HG03064 (cell line): Measurements from ENCODE around the gene FMN1.

Source experiments
- ATAC-seq: cut with Tn5 transposase; IDR thresholded peaks from one replicate; pipeline ENCODE4 v1.9.1; 2021; ENCODE audit warnings: low read depth; ENCODE audit not compliant: unreplicated experiment

The FMN1 gene

DNA sequence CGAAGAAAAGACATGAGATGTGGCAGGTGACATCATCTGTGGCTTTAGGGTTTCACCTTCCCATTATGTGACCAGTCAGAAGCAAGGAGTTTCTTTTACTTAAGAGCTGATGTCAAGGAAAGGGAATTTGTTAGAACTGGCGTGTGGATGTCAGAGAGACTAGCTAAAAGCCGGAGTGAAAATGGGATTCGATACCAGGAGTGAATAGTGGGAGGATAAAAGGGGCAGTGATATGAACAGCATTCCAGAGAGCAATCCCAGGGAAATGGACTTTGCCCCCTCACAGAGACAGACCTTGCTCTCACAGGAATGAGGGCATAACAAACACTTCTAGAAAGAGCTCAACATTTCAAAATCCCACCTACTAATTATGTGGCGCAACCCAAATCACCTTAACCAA lies 5.9 kb upstream of the FMN1 start:
- ATAC-seq: no peak

DNA sequence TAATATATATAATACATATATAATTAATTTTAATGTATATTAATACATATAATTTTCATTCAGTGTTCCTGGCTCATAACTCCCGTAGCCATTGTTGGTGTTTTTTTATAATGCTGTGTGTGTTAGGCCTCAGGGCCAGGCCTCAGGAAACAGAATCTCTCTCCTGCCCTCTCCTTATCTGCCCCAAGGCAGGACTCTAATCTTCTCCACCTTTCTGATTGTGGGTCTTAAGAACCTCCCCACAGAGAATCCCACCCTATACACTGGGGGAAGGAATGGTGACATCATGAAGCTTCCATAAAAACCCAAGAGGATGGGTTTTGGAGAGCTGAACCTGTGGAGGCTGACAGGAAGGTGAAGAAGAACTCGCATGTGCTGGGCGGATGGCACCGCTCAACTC lies 4.0 kb upstream of the FMN1 start:
- no peak for ATAC-seq

DNA sequence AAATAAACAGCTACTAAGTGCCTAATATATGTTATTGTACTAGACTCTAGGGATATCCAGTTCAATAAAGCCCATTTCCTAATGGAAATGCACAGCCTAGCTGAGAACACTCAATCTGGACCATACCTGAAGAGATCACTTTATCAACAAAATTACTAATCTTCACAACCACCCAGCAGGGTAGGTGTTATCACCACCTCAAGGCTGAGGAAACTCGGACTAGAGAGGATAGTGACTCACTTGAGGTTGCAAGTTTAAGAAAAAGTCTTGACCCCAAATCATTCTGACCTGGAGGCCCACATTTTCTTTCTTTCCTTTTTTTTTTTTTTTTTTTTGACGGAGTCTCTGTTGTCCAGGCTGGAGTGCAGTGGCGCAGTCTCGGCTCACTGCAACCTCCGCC lies 3.1 kb upstream of the FMN1 start:
- ATAC-seq: no peak

DNA sequence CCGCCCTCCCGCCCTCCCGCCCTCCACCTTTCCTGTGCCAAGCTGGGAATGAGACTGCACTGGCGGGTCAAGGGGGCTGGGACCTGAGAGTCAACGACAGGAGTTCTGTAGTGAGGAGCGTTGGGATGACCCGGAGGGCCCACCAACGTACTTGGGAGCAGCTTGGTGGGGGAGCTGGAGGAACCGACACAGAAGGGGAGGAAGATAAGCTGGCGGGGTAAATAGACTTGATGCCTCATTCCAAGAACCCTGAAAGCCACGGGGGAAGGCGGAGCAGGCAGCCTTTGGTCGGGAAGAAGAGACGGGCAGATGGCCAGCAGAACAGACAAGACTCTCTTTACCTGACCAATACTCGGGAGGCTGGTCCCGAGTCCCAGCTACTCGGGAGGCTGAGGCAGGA lies 277 bp downstream of the FMN1 start:
- no peak for ATAC-seq

DNA sequence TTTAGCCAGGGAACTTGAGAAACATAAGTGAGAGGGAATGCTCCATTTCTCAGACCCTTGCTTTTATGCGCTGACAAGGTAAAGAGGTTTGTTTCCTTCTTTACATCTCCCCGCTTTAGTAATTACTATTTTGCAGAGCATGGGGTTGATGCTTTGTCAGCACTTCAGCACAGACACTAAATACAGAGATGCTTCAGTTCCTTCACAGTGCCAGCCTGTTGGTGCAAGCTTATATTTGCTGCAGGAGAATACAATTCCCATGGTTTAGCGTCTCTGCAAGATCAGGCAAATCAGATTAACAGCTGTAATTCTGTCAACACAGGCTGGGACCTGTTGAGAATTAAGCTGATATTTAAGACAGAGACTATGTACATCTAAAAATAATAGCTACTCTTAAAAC lies 2.9 kb downstream of the FMN1 start:
- ATAC-seq: no peak

DNA sequence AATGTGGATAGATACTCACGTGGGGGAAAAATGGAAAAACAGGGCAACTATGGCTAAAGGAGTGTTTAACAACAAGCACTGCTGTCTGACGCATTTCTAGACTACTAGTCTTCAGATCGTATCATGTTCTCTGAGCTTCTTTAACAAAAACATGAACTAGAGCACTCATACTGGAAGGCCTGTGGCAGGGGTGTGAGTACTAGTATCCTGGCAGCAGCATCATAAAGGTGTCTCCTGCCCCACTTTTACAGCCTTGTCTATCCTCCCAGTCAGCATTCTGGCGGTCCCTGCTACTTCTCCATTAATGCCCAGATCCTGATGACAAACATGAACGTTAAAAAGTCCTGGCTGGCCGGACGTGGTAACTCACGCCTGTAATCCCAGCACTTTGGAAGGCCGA lies 4.0 kb downstream of the FMN1 start:
- ATAC-seq: no peak

DNA sequence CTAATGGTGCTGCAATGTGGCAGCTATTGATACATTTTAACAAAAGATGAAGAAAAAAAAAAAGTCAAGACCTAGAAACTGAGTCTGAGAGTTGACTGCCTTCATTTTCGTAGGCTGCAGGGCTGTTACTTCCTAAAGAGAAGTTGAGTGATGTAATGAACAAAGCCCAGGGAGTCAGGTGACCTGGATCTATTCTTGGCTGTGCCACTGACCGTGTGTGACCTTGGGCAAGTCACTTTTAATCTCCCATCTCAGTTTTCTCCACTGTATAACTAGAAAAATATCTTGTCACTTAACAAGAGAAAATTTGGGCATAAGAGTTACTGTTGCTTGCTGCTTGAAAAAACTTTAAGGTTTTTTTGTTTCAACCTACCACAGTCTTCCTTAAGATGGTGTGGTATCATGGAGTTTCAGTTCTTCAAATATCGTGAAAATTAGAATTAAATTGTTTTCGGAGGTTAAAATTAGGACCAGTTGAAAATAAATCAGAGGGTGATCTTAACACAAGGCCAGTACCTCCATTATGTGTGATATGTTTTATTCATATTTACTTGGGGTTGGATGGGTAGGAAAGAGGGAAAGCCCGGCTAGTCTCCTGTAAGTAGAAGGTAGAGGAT lies 5.8 kb downstream of the FMN1 start:
- no peak for ATAC-seq

DNA sequence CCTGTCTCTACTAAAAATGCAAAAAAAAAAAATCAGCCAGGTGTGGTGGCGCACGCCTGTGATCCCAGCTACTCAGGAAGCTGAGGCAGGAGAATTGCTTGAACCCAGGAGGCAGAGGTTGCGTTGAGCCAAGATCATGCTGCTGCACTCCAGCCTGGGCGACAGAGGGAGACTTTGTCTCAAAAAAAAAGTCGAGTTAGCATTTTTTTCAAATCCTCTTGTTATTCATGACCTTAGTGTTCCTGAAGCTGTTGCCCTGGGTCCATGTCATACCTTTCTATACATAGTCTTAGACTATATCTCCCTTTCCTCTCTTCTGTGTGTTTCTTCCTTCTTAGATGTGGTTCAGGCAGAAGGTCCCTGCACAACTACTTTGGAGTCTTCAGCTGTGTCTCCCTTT lies 6.4 kb downstream of the FMN1 start:
- ATAC-seq: no peak

DNA sequence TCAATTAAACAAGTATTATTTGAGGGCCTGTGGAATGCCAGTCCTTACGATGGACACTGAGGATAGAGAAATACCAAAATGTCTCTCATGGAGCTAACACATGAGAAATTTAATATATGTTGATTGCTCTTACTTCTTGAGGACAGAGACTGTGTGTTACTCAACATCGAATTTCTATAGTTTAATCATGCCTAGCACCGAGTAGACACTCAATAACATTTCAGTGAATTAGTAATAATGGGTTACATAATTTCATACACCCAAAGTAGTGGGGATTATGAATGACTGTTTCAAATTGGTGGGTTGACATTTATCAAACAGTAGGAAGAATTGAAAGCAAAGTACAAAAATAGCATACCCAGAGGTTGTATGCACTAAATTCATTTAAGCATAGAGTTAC lies 11.2 kb downstream of the FMN1 start:
- no peak for ATAC-seq

DNA sequence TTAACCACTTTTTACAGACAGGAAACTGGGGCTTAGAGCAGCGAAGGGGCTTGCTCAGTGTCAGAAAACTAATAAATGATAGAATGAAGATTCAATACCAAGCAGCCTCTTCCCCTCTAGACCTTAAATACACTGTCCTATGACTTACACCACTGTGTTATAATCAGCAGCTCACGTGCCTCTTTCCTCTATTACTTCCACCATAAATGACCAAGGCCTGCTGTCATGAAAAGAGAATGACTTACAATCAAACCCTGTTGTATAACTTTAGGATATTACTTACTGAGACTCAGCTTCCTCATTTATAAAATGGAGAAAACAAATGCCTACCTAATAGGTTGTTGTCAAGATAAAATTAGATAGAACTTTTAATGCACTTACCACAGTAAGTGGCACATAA lies 11.6 kb downstream of the FMN1 start:
- no peak for ATAC-seq

DNA sequence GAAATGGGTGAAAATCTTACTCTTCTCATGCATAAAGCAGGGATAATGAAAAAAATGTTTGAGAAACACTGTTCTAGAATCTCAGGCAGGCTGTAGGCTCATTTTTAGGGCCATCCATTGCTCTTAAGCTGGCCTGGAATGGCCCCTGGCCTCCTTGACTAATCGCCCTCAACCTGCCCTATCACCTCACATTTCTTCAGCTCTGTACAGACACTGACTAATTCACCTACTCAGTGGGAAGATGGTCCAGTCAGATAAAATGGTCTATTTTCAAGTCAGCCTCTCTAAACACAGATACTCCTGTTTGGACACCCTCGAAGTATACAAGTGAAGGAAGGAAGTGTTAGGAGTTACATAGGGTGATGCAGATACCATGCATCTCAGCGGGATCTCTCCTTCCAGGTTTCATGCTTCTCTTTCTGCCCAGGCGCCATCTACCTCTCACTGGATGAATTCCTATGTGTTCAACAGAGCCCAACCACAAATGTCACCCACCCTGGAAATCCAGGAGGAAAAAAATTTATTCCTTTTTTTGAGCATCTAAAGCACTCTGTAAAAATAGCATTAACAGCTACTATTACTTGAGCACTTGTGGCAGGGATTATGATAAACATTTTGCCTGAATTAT lies 12.1 kb downstream of the FMN1 start:
- ATAC-seq: no peak

DNA sequence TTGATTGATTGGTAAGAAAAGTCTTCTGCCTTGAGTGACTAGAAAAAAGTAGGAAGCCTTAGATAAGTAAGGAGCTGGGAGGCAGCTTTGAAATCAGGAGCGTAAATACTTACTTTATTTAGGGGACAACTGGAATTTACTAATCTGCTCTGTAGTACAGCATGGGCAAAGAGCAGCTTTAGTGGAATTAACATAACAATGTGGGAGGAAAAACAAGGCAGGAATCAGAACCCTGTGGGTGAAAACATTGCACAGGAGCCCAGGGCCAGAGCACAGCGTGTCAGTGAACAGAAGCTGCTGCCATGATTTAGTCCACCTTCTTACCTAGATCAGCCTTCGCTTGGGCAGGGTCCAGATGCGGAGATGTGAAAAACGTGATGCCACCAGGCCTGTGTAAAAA lies 14.6 kb downstream of the FMN1 start:
- ATAC-seq: no peak

DNA sequence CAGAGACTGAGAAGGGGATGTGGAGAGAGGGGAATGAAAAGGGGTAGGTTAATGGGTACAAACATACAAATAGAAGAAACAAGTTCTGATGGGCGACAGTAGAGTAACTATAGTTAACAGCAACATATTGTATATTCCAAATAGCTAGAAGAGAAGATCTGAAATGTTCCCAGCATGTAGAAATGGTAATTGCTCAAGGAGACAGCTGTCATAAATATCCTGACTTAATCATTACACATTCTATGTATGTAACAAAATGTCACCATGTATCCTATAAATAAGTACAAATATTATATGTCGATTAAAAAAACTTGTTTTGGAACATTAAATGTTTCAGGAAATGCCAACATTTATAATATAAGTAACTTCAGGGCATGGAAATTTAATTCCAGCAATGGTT lies 23.3 kb downstream of the FMN1 start:
- no peak for ATAC-seq

DNA sequence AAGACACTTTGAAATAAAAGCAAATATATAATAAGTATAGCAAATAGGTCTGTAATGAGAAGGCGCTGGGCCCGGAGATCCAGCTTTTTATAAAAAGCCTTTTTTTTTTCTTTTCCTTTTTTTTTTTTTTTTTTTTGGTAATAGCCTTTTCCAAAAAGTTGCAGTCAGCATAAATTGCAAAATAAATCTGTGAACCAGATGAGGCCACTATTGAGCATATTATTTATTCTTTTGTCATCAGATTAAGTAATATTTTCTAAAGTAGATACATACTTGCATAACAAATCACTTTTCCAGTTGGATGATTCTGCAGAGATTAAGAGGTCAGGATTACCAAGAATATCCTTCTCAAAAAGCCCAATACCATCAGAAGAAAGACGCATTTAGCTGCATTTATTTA lies 24.9 kb downstream of the FMN1 start:
- ATAC-seq: no peak

DNA sequence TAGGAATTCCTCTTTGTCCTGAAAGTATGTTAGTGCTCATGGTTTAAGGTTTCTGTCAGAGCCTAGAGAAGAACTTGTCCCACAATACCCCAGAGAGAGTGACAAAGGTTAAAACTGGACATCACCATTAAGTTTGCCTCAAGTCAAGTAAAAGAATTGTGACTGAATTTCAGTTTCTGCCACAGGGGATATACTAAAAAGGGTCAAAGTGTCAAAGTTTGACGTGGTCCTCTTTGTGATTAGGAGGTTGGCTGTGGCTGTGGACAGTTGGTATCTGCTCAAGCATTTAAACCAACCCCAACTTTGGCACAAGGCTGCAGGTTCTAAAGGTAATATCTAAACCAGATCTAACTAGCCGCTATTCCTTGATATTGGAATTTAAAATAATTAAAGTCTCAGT lies 26.1 kb downstream of the FMN1 start:
- no peak for ATAC-seq

DNA sequence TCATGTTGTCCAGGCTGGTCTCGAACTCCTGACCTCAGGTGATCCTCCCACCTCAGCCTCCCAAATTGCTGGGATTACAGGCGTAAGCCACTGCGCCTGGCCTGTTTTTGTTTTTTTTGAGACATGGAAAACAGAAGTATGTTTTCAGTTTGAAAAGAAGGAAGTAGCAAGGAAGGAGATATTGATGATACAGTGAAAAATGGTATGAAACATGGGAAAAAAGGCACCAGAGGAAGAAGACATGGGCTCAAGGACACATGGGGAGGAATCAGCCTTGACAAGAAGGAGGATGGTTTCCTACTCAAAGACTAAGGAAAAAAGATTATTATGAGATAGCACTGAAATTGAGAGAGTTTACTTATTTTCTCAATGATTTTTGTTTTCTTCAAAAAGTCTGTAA lies 30.7 kb downstream of the FMN1 start:
- ATAC-seq: no peak

DNA sequence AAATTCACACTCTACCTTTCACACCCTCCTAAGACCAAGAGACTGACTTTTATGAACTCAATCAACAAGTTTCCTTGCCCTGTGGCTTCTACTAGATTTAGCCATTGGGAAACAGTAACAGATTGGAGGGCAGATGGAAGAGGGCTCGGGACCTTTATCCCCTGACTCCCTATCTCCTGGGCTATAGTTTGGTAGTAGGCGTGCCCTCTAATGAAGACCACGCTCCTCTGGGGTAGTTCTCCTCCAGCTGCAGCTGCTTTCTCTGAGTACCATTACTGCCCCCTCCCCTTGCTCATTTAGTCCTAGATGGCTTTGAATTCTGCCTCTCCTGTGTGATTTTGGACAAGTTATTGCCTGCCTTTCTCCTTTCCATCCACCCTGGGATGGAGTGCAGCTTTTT lies 33.3 kb downstream of the FMN1 start:
- ATAC-seq: no peak

DNA sequence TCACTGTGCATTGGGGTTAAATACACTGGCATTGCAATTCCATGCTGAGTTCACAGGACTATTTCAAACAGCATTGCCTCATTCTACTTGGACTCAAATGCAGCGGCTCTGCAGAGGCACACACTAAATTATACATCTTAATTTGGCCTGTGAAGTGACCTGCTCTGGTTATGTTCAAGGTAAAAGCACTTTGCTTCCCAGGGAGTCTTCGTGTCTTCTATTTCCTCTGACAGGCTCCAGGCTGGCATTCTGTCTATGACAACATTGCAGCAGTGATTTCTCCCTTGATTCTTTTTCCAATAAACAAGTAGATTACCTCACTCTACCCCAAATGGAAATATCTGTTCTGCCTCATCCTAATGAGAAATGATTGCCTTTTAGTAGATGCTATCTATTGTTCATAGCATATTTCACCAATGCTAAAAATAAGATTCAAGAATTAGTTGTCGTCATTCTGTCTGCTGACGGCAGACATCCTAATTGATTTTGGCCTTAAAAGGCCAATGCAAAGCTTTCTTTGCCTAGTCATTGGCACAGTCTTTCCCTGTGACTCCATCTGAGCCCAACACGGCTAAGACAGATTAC lies 33.8 kb downstream of the FMN1 start:
- no peak for ATAC-seq

DNA sequence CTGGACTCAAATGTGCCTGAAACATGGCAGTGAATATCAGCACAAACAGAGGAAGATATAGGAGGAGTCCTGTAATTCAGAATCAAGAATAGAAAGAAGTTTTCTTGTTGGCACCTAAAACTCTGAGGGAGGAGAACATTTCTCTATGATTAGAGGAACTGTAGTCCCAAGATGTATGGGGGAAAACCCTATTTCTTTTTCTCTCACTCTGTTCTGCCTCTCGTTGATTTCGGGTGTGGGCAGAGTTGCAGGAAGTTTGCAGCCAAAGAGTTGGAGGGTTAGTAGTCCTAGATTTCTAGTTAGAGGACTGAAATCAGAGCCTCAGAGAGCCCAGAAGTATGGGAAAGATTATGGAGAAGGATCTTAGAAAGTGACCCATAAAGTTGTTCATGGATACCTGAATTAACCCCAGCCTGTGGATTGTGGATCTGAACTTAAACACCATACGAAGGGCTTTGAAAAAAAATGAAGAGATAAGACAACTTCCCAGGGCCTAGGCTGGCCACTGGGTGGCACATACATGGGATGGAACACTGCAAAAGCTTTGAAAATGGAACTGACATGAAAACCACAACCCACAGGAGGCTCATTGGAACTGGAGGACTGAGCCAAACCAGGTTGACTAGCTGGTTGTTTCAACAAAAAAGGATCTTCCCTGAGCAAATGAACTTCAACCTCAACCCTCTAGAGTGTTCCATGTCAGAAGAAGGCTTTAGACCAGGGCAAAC lies 34.6 kb downstream of the FMN1 start:
- ATAC-seq: no peak

DNA sequence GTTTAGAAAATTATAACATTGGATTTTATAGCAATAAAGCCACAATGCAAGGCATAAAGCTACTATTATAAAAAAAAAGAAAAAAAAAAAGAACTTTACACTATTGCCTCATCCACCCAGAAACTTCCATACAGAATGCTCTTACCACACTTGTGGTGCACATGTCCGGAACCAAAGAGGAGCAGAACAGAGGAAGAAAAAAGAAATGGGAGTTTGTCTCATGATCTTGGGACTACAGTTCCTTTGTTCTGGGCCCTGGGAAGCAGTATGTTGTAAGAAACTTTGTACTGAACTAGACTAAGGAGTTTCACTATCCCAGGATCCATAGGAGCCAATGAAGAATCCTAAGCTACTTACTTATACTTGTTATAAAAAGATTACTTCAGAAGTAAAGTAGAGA lies 36.1 kb downstream of the FMN1 start:
- ATAC-seq: no peak

DNA sequence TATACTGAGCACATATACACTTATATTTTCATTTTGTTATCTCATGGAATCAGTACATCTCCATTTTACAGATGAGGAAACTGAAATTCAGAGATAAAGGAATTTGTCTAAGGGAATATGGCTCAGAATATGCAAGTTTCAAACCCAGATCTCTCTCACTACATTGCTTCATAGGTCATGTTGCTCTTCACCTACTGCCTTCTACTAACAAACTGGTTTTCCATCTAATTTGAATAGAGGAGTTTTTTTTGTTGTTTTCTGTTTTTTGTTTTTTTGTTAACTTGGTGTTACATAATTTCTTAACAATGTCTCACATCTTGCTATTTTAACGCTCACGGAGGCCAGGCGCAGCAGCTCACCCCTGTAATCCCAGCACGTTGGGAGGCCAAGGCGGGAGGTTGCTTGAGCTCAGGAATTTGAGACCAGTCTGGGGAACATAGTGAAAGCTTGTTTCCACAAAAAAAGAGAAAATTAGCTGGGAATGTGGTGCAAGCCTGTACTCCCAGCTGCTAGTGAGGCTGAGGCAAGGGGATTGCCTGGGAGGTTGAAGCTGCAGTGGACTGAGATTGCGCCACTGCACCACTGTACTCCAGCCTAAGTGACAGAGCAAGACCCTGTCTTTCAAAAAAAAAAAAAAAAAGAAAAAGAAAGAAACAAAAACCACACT lies 37.0 kb downstream of the FMN1 start:
- no peak for ATAC-seq
